GM23338 (cell line): ENCODE results near the gene PTGDR2. TPM values are rescaled to one million over a fixed set of nuclear protein-coding genes. Genes with fewer than 3 reads are reported as not detected.

Experiments used
- ATAC-seq: fragments of 200-7000 bp; cut with Tn5 transposase; 3 replicates; pipeline ENCODE4 v1.9.1; 2020
- DNase-seq: peaks from one replicate; pipeline ENCODE4 v3.0.0-alpha.2; 2015; ENCODE audit warnings: low spot score
- H2AFZ ChIP-seq: fragments of 200-600 bp; sonication (generic); 2 replicates; pipeline ENCODE4 v1.8.0; 2016; ENCODE audit warnings: antibody characterized with exemption, mild to moderate bottlenecking, moderate library complexity
- H3F3A ChIP-seq: fragments of 200-600 bp; sonication (generic); replicated peaks from 2 replicates; pipeline ENCODE4 v1.8.0; 2017; ENCODE audit warnings: antibody characterized with exemption, mixed run types, low read depth
- H3K27ac ChIP-seq: fragments of 200-600 bp; sonication (generic); 2 replicates; pipeline ENCODE4 v1.6.1; 2016; ENCODE audit warnings: low read depth
- H3K27me3 ChIP-seq: fragments of 200-600 bp; sonication (generic); 2 replicates; pipeline ENCODE4 v1.8.0; 2016; ENCODE audit warnings: mild to moderate bottlenecking, mixed run types, moderate library complexity; ENCODE audit not compliant: insufficient read depth
- H3K36me3 ChIP-seq: fragments of 200-600 bp; sonication (generic); 2 replicates; pipeline ENCODE4 v1.8.0; 2016; ENCODE audit warnings: mild to moderate bottlenecking; ENCODE audit not compliant: insufficient read depth
- H3K4me1 ChIP-seq: fragments of 200-600 bp; sonication (generic); 2 replicates; pipeline ENCODE4 v1.8.0; 2016; ENCODE audit warnings: mild to moderate bottlenecking, moderate library complexity; ENCODE audit not compliant: insufficient read depth
- H3K4me2 ChIP-seq: fragments of 200-600 bp; sonication (generic); 2 replicates; pipeline ENCODE4 v1.7.1; 2017; ENCODE audit warnings: mixed run types
- H3K4me3 ChIP-seq: fragments of 200-600 bp; sonication (generic); 2 replicates; pipeline ENCODE4 v1.6.1; 2016; ENCODE audit warnings: mixed run types
- H3K79me2 ChIP-seq: fragments of 200-600 bp; sonication (generic); replicated peaks from 2 replicates; pipeline ENCODE4 v1.8.0; 2017; ENCODE audit warnings: mild to moderate bottlenecking; ENCODE audit not compliant: insufficient read depth
- H3K9me2 ChIP-seq: fragments of 200-600 bp; sonication (generic); 2 replicates; pipeline ENCODE4 v1.8.0; 2017; ENCODE audit not compliant: insufficient read depth
- H4K20me1 ChIP-seq: fragments of 200-600 bp; sonication (generic); replicated peaks from 2 replicates; pipeline ENCODE4 v1.8.0; 2017; ENCODE audit warnings: mild to moderate bottlenecking; ENCODE audit not compliant: insufficient read depth
- H3K27ac Mint-ChIP-seq: 2 replicates; pipeline ENCODE4 v1.8.0; 2020; ENCODE audit warnings: inconsistent platforms, mild to moderate bottlenecking, moderate library complexity, mixed read lengths
- H3K27me3 Mint-ChIP-seq: 3 replicates; pipeline ENCODE4 v1.8.0; 2022; ENCODE audit warnings: low read depth, mild to moderate bottlenecking, moderate library complexity, mixed read lengths, inconsistent platforms; ENCODE audit not compliant: insufficient read depth, poor library complexity
- H3K36me3 Mint-ChIP-seq: 3 replicates; pipeline ENCODE4 v1.8.0; 2021; ENCODE audit warnings: low read depth, mild to moderate bottlenecking, inconsistent platforms, moderate library complexity, mixed read lengths
- H3K4me1 Mint-ChIP-seq: 3 replicates; pipeline ENCODE4 v1.8.0; 2020; ENCODE audit warnings: mild to moderate bottlenecking, inconsistent platforms, mixed read lengths
- H3K4me3 Mint-ChIP-seq: 3 replicates; pipeline ENCODE4 v1.8.0; 2021; ENCODE audit warnings: moderate library complexity, mild to moderate bottlenecking, inconsistent platforms, mixed read lengths
- H3K9me3 Mint-ChIP-seq: 3 replicates; pipeline ENCODE4 v1.8.0; 2020; ENCODE audit warnings: moderate library complexity, mild to moderate bottlenecking, inconsistent platforms, mixed read lengths
- CREB1 ChIP-seq: fragments of 250-450 bp; sonication (Bioruptor Pico); IDR thresholded peaks from 2 replicates; pipeline ENCODE4 v1.5.0; 2020; ENCODE audit warnings: low read depth, mild to moderate bottlenecking, moderate library complexity
- ETS1 ChIP-seq: IDR thresholded peaks from 2 replicates; pipeline ENCODE4 v1.6.1; 2016; ENCODE audit warnings: antibody characterized with exemption
- EZH2 ChIP-seq: fragments of 200-600 bp; sonication (generic); IDR thresholded peaks from one replicate; pipeline ENCODE4 v1.8.0; 2017; ENCODE audit warnings: antibody characterized with exemption, mild to moderate bottlenecking, low read depth; ENCODE audit not compliant: unreplicated experiment
- EZH2phosphoT487 ChIP-seq: fragments of 200-600 bp; sonication (generic); IDR thresholded peaks from one replicate; pipeline ENCODE4 v1.8.1; 2018; ENCODE audit warnings: antibody characterized with exemption; ENCODE audit not compliant: unreplicated experiment
- JUNB ChIP-seq: IDR thresholded peaks from one replicate; pipeline ENCODE4 v1.6.1; 2016; ENCODE audit warnings: antibody characterized with exemption; ENCODE audit not compliant: unreplicated experiment
- NANOG ChIP-seq: IDR thresholded peaks from 2 replicates; pipeline ENCODE4 v1.6.1; 2016; ENCODE audit warnings: antibody characterized with exemption, borderline replicate concordance
- POLR2AphosphoS5 ChIP-seq: IDR thresholded peaks from 2 replicates; pipeline ENCODE4 v1.6.1; 2016; ENCODE audit warnings: antibody characterized with exemption, low read depth
- STAT1 ChIP-seq: IDR thresholded peaks from one replicate; pipeline ENCODE4 v1.6.1; 2016; ENCODE audit warnings: antibody characterized with exemption; ENCODE audit not compliant: unreplicated experiment
- ZNF114 ChIP-seq: fragments of 250-450 bp; sonication (Bioruptor Pico); IDR thresholded peaks from 2 replicates; pipeline ENCODE4 v1.5.0; 2020; ENCODE audit warnings: mild to moderate bottlenecking, moderate library complexity
- ZNF331 ChIP-seq: fragments of 250-450 bp; sonication (Bioruptor Pico); IDR thresholded peaks from 2 replicates; pipeline ENCODE4 v1.5.0; 2020; ENCODE audit warnings: low read depth, mild to moderate bottlenecking, moderate library complexity
- ZNF462 ChIP-seq: fragments of 250-450 bp; sonication (Bioruptor Pico); IDR thresholded peaks from 2 replicates; pipeline ENCODE4 v1.5.0; 2020; ENCODE audit warnings: mild to moderate bottlenecking, moderate library complexity
- polyA plus RNA-seq: library from polyadenylated mRNA; unstranded; fragments of >200 nt; fragmentation: Nextera tagmentation; extraction: Ambion mirVana; gene quantifications from 2 replicates; pipeline ENCODE4 v1.2.1, GENCODE V29; 2016
- total RNA-seq: library from RNA; depleted of rRNA; stranded (reverse); fragments of >200 nt; shearing (Covaris generic); gene quantifications from 2 replicates; pipeline ENCODE4 v1.2.3, GENCODE V29; 2014
- TF ChIP-seq, protein P1 (sequence below), 2 experiments: fragments of 200-600 bp in 1 of 2; sonication (generic) in 1 of 2; conservative IDR thresholded peaks; 2 replicates each; pipeline versions ENCODE4 v1.5.1 to v1.6.1; 2016 to 2017; ENCODE audit warnings: antibody characterized with exemption in 2 of 2, low read depth in 2 of 2, mild to moderate bottlenecking in 2 of 2, moderate library complexity in 1 of 2
- TF ChIP-seq, protein P2 (sequence below): IDR thresholded peaks from one replicate; pipeline ENCODE4 v1.6.1; 2018; ENCODE audit warnings: antibody characterized with exemption; ENCODE audit not compliant: unreplicated experiment

Gene PTGDR2
- total and polyA plus RNA-seq, 2 experiments from 2014 or later, result 0.24 to 0.73 TPM

GRCh38 chr11:60897496-60897895 lies 41.7 kb upstream of the PTGDR2 start:
- H3F3A ChIP-seq, result no peaks in the 10 kb centered on the region
- 0 out of 2 replicates have a peak, but pooled peaks cover 2% of the 10 kb centered on the region for H3K79me2 ChIP-seq
- no peak overlapping the region for H3K4me3 ChIP-seq
- Mint-ChIP-seq H3K4me1 (no peaks in the 10 kb centered on the region), H3K27me3 (peaks cover 5% of the 10 kb centered on the region), H3K4me3 (no peak overlapping the region), H3K36me3 (peaks cover 94% of the 10 kb centered on the region), H3K27ac (no peak overlapping the region), H3K9me3 (no peaks in the 10 kb centered on the region)
- DNase-seq, result no peak
- H3K9me2 ChIP-seq, result no peaks in the 10 kb centered on the region
- TF ChIP-seq EZH2 (no peak), JUNB (no peak), ZNF331 (CRISPR knock-in tag) (no peak), STAT1 (no peak), EZH2phosphoT487 (no peak), CREB1 (CRISPR knock-in tag) (no peak), ZNF114 (CRISPR knock-in tag) (no peak), POLR2AphosphoS5 (no peak), ZNF462 (no peak), ETS1 (no peak), NANOG (no peak)
- TF ChIP-seq, protein P1, sequence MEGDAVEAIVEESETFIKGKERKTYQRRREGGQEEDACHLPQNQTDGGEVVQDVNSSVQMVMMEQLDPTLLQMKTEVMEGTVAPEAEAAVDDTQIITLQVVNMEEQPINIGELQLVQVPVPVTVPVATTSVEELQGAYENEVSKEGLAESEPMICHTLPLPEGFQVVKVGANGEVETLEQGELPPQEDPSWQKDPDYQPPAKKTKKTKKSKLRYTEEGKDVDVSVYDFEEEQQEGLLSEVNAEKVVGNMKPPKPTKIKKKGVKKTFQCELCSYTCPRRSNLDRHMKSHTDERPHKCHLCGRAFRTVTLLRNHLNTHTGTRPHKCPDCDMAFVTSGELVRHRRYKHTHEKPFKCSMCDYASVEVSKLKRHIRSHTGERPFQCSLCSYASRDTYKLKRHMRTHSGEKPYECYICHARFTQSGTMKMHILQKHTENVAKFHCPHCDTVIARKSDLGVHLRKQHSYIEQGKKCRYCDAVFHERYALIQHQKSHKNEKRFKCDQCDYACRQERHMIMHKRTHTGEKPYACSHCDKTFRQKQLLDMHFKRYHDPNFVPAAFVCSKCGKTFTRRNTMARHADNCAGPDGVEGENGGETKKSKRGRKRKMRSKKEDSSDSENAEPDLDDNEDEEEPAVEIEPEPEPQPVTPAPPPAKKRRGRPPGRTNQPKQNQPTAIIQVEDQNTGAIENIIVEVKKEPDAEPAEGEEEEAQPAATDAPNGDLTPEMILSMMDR (conservative IDR thresholded peaks at IDR 0.05; ENCODE audit: low read depth in 2 of 2), result no peak
- TF ChIP-seq, protein P2, sequence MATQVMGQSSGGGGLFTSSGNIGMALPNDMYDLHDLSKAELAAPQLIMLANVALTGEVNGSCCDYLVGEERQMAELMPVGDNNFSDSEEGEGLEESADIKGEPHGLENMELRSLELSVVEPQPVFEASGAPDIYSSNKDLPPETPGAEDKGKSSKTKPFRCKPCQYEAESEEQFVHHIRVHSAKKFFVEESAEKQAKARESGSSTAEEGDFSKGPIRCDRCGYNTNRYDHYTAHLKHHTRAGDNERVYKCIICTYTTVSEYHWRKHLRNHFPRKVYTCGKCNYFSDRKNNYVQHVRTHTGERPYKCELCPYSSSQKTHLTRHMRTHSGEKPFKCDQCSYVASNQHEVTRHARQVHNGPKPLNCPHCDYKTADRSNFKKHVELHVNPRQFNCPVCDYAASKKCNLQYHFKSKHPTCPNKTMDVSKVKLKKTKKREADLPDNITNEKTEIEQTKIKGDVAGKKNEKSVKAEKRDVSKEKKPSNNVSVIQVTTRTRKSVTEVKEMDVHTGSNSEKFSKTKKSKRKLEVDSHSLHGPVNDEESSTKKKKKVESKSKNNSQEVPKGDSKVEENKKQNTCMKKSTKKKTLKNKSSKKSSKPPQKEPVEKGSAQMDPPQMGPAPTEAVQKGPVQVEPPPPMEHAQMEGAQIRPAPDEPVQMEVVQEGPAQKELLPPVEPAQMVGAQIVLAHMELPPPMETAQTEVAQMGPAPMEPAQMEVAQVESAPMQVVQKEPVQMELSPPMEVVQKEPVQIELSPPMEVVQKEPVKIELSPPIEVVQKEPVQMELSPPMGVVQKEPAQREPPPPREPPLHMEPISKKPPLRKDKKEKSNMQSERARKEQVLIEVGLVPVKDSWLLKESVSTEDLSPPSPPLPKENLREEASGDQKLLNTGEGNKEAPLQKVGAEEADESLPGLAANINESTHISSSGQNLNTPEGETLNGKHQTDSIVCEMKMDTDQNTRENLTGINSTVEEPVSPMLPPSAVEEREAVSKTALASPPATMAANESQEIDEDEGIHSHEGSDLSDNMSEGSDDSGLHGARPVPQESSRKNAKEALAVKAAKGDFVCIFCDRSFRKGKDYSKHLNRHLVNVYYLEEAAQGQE, result no peak
- no peaks in the 10 kb centered on the region for H3K27me3 ChIP-seq
- H2AFZ ChIP-seq, result no peak overlapping the region
- H3K27ac ChIP-seq, result no peak overlapping the region
- peaks cover 20% of the 10 kb centered on the region for H4K20me1 ChIP-seq
- peaks cover 61% of the 10 kb centered on the region for H3K36me3 ChIP-seq
- no peak for ATAC-seq
- H3K4me2 ChIP-seq, result no peak overlapping the region
- no peaks in the 10 kb centered on the region for H3K4me1 ChIP-seq
